CD1c-positive myeloid dendritic cell (primary cell): ENCODE data around the gene CLEC16A.

ENCODE experiments used
- DNase-seq: peaks from one replicate; pipeline ENCODE4 v3.0.0-alpha.2; 2016; ENCODE audit errors: extremely low spot score

Gene CLEC16A

DNA sequence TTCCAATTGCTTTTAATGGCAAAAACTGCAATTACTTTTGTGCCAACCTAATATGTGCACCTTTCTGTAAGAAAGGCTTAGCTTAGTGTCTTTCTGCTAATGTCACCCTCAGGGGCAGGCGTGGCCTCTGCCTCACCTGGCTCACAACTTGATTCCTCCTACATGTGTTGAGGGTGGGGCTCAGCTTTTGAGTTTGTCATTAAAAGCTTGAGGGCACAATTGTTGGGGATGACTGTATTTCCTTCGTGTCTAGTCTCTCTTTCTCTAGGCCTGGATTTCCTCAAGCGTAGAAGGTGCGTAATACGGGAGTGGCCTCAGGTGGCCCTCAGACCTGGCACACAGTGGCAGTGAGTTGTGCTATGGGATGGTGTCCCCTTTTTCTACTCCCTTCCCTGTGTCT is 94.4 kb downstream of the CLEC16A start:
- DNase-seq, result no peak

DNA sequence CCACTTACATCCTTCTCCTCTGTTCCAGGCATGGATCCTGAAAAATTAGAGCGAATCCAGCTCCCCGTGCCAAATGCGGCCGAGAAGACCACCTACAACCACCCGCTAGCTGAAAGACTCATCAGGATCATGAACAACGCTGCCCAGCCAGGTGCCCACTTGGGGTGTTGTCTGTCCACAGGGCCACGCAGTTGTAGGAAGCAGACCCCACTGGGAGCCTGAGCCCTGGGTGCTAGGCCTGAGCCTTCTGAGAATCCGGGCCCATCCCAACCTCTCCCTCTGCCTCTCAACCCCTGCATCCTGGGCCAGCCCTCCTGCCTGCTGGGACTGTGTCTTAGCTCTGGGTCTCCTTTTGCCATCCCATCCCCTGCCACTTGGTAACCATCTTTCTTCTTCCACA is 95.4 kb downstream of the CLEC16A start:
- DNase-seq, result no peak

DNA sequence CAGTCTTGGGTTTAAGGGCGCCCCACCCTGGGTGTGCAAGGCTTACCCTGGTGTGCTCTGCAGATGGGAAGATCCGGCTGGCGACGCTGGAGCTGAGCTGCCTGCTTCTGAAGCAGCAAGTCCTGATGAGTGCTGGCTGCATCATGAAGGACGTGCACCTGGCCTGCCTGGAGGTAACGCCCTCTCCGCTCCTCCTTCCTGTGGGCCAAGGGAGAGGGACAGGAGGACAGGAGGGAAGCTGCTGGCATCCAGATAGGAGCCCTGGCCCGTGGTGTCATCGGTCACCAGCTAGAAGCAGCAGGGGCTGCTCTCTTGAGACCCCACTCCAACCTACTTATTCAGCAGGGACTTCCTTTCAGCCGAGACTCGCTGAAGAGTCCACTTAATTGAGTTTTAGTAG is 97.8 kb downstream of the CLEC16A start:
- DNase-seq, result no peak

DNA sequence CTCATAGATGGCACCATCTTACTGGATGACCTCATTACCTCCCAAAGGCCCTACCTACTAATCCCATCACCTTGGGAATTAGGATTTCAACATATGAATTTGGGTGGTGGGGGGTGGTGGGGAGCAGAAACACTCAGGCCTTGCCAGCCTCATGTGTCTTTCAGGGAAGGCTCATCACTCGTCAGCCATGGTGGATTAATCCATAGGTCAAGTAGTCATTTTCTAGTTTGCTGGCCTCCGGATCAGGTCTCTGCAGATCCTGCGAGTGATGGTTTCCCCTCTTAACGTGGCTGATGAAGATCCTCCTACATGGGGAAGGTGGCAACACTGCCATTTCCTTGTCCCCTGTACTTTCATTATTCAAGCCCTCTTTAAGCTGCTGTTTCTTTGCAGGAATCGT is 101.1 kb downstream of the CLEC16A start:
- no peak for DNase-seq

DNA sequence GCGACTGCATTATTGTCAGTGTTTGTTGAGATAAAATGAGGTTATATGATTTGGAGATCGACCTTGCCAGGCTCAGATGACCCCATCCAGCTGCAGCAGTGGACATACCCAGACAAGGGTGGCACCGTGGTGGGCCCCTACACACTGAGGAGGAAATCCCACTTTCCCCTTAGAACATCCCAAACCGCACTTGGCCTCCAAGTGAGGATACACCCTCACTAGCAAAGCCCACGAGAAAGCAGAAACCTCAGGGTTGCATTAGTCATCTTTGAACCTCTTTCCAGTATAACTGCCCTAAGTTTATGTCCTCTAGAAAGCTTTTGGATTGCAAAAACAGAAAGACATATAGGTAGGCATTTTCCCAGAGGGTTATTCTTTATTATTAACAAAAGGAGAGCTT is 101.5 kb downstream of the CLEC16A start:
- no peak for DNase-seq

DNA sequence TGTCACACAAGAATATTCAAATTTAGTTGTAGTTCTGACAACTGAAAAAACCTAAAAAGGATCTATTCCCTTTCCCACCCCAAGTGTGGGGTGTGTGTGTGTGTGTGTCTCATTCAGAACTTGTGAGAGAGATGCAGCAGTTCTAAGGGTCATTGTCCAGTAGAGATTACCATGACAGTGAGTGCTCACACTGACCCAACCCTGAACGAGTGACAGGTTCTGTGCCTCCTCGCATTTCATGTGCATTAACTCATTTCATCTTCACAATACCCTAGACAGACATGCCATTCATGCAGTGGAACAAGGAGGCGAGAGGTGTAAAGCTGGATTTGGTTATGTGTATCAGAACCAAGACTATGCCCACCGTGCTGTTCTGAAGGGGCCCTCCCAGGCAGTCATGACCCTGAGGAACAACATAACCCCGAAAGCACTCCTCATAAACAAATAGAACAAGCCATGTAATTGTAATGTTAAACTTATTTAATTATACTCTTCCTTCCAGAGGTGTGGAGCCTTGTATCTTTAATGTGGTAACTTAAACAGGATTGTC is 102.1 kb downstream of the CLEC16A start:
- DNase-seq, result no peak

DNA sequence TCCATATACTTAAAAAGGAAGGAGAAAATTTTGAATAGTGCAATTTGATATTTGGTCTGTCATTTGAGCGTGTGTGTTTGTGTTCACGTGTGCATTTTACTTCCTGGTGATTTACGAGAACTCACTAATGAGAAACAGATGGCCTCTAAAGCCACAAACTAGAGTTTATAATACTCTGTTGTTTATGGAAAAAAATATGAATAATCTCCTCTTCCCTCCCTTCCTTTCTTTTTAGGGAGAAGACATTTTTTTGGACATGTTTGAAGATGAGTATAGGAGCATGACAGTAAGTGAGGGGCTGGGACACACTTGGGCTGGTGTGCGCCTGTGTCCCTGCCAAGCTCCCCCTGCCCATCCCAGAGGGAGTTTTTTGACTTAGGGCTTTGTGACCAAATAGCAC is 102.7 kb downstream of the CLEC16A start:
- DNase-seq, result no peak

DNA sequence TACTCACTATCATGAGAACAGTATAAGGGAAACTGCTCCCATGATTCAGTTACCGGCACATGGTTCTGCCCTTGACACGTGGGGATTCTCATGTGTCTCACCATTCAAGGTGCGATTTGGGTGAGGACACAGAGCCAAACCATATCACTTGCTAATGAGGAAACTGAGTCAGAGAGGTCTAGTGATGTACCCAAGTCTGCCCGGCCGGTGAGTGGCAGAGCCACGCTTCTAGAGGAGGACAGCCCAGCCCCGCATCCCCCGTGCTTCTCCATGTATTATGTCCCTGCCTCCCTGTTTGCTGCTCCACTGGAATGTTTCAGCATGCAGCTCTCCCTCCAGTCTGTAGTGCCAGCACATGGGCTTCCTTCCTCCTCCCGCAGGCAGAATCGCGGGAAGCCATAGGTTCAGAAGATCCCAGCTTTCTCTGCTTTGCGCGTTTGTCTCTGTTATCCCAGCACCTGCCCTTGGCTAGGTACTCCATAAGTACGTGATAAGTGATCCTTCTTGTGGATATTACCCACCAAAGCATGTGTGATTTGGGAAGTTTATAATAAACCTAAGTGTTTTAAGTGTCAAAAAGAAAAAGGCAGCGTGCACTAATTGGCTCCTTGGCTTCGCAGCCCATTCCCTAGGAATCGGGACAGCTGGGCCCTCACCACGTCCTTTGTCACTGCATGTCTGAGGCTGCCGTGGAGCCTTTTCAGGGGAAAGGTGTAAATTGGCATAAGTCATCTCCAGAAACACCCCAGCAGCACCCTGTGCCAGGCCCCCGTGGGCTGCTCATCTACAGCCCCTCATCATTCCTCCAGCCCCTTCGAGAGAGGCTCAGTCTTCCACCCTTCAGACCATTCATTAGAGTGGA is 103.8 kb downstream of the CLEC16A start:
- no peak for DNase-seq

DNA sequence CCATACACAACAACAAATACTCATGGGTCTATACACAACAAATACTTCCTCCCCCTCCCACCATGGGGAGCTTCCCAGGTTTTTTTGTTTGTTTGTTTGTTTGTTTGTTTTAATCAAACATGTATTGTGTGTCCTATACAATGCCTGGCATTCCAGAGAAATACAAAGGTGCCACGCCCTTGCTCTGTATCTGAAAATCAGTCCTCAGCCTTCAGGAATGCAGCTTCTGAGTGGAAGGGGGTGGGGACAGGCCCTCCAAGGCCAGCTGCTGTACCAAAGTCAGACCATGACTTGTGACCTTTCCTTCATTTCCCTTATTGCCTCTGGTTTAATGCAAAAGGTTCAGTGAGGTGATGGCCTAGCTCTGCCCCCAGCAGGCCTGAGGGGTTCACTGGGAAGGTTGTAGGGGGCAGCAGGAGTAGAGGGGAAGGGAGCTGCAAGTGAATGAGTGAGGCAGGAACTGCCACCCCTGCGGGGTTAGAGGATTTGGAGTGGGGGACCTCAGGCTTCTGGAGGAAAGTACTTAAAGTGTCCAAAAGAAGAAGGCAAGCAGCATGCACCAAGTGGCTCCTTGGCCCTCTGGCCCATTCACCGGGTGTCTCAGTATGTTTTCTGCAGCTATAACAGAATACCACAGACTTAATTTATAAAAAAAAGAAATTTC is 105.2 kb downstream of the CLEC16A start:
- DNase-seq, result no peak

DNA sequence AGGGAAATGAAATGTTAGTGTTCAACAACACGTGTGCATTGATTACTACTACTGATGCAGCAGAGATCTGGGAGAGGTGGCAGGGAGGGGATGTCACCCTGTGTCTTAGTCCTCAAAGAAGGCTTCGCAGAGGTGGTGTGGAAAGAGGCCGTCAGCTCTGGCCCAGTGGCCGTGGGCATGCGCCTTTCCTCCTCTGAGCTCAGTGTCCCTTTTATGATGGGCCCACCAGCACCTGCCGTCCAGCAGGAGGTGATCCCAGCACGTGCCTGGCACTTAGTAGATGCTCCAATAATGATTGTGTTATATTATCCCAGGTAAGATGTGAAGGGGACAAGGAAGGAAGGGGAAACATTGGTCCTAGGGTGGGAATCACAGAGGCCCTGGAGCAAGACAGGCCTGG is 106.2 kb downstream of the CLEC16A start:
- no peak for DNase-seq

DNA sequence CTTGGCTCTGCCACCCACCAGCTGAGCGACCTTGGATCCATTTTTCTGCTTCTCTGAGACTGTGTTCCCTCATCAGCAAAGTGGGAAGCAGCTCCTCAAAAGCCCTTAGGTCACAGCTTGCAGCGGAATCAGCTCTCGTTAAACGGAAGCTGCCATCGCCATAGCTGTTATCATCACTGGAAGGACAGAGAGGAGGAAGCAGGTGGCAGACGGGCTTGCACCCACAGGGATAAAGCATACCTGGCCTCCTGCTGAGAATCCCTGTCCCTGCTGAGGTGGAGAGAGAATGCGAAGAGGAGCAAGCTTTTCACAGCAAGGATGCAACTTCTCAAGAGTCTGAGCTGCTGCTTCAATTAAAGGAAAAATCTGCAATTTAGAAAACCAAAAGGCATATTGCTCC is 106.6 kb downstream of the CLEC16A start:
- DNase-seq, result peak; percentile 42

DNA sequence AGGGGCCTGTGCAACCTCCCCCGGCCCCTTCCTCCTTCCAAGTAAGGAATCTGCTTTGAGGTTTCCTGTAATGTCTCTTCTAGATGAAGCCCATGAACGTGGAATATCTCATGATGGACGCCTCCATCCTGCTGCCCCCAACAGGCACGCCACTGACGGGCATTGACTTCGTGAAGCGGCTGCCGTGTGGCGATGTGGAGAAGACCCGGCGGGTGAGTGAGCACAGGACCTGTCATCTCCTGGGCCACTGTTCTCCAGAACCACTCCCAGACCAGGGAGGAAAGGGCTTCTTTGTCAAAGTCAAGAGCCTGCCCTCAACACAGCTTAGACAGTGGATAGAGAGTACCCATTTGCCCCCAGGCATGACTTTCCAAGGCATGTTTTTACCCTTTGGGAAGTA is 107.1 kb downstream of the CLEC16A start:
- DNase-seq, result no peak

DNA sequence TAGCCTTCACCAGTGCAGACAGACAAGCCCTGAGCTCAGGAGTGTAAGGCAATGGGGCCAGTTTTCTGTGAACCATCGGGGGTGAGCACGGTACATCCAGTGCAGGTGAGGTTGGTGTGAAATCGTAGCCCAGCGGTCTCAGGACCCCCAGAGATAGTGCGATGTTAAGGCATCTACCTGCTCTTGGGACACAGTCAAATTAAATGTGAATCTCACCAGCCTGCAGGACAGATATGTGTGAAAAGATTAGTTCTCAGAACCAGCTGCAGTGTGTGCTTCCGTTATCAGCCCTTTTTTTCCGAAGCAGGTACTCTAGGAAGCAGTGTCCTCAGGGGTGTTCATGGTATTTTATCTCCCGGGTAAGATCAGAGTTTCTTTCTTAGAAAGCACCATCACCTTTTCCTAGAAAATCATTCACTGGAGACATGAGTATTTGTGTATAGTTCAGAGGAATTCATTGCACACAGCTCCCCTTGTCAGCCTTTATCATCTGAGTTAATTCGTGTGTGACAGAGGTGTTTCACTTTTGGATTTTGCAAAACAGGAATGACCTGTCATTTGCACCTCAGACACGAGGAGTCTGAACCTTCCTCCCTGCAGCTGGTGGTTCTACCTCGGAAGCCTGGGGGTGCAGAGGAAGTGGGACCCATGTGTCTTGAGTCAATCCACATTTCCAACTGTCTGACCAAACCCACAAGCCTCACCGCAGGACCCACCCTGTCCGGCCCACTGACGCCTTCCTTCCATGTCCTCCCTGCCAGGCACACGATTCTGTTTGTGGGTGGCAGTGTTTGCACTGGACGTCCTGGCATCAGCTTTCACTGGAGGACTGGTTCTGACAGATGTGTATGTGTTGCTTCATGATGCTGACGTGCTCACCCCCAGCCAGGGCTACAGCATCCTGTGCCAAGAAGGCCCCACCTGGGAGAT is 107.8 kb downstream of the CLEC16A start:
- peak; percentile 80 for DNase-seq

DNA sequence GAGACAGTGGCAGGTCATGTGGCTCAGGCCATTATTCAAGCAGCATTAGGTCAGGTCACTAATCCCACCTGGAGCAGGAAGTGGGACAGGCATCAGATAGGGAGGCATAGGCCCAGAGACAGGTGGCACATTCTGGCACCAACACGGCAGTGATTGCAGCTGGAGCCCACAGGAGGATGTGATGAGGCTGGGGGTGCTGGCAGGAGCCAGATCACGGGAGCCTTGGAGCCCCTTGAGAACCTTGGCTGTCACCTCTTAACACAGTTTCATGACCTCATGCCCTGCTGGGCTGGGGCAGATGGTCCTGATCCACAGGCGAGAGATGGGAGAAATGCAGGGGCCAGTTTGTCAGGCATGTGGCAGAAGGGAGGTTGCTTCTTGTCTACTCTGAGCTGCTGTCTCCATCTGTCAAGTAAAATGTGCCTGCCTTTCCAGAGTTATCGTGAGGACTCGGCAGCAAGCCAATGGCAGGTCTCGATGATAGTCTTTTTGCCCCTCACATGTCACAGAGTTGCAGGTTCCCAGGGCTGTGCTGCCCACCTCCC is 109.6 kb downstream of the CLEC16A start:
- no peak for DNase-seq

DNA sequence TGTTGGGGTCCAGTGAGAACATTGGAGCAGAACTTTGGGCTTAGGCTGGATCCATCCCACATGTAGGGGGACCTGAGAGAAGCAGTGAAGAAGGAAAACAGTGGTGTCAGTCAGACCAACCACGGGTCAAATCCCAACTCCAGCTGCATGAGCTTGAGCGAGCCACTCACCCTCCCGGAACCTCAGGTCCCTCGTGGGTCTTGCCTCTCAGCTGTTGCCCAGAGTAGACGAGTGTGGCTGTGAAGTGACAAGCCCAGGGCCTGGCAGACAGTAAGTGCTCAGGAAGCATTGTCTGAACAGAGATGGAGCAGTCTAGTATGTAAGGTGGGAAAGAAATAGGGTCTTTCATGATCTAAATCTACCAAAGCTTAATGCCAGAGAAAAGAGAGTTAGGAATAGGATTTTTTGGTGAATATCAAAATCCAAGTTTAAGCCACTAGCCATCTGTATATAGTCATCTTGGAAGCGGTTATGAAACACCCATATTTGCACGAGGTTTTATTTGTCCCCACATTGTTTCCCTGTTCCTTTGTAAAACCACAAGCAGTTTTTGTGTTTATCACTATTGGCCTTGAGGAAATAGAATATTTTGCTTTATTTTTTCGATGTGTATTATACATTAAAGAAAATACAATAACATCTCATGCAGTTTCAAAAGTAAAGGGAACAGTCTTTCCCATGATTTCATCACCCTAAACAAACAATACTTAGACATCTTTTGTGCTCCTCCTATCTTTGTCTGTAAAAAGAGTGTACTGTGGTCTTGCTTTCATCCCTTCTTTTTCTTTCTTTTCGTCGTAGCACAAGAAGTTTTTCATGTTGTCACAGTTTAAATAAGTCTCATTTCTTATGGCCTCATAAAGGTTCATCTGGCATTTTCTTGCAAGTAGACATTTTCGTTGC is 112.0 kb downstream of the CLEC16A start:
- DNase-seq, result peak; percentile 32

DNA sequence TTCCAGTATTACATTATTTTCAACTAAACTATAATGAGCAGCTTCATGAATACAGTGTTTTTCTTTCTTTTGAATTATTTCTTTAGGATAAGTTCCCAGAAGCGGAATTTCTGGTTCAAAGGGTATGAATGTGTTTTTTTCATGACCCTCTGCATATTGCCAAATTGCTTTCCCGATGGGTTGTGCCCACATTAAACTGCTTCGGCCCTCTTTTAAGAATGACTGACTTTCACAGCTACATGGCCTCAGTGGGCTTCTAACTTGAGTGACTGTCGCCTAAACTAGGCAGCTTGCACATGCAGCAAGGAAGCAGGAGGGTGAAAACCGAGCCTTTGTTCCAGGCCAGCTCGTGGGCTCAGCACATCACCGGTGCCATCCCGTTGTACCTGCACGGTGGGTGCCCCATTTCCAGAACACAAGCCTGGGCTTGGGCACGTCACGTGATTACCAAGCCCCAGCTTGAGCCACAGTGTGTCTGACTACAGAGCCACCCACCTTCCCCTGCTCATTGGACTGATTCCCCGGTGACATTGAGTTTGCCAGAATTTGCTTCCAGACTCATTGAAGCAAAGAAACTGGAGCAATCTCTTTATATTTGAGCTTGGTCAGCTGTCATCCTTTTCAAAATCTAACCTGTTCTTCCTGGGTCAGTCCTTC is 112.8 kb downstream of the CLEC16A start:
- DNase-seq, result no peak

DNA sequence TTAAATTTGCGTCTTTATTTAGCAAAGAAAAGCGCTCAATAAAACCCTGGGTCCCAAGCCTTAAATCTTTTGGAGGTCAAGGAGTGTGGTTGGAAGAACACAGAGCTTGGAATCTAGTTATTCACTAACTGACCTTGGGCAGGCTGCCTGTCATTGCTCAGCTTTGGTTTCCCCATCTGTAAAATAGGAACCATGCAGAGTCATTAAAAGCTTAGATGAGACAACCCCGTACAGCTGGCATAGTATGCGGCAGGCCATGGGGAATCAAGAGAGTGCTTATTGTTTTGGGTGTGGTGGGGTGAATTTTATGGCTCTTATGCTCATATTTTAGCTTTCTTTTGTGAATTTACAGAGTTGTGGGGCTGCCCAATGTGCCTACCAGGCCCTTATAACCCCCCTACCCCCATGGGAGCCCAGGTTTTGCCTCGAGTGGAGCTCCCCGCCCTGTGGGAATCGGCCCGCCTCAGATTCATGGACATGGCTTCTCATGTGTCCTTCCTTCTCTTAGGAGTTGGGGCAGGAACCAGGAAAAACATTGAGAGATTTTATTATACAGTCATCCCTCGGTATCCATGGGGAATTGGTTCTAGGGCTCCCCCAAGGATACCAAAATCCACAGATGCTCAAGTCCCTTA is 113.5 kb downstream of the CLEC16A start:
- peak; percentile 8 for DNase-seq

DNA sequence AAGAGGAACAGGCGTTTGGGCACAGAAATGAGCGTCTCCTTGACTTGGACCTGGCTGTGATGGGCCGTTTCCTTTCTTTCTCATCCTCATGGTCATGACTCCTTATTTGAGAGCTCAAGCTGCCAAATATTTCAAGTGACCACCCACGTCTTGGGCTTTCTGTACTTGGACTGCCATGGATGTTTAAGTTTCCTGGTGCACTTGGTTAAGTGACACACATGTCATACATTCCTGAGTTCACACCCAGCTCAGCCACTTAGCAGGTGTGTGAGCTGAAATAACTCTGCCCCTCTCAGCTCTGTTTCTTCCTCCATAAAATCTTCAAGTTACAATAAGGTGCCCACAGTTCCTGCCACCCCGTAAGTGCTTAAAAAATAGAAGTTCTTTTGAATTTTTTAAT is 114.5 kb downstream of the CLEC16A start:
- DNase-seq, result no peak

DNA sequence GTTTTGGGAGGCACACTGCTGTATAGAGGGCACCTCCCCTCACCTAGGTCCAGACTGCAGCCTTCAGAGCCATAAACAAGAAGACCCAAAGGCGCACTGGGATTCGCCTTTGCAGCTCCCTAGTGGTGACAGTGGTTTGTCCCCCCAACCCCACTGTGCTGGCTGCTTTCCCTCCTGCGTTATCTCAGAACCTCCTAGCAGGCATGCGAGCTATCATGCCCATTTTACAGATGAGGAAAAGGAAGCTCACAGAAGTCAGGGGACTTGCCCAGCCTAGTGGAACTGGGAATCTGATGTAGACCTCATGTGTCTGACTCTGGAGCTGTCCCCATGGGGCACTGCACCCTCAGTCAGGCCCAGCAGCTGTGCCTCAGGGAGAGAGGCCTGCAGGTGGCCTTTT is 115.2 kb downstream of the CLEC16A start:
- no peak for DNase-seq

DNA sequence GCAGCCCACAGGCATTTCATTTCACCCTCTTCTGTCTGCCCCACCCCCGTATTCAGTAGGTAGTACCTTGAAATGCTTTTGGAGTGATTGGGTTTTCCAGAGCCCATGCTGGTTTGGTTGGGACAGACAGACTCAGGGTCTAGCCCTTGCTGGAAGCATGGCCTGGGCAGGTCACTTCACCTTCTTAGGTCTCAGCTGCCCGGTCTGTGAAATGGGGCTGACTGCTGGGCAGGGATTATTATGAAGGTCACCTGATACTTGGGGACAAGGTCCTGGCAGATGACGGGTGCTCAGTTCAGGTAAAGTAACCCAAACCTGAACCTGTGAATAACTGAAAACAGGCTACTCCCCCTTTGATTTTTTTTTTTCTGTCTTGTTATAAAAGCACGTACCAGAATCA is 116.0 kb downstream of the CLEC16A start:
- no peak for DNase-seq
